ENCODE data around the gene LRP1B. TPM values are rescaled to one million over a fixed set of nuclear protein-coding genes. Genes with fewer than 3 reads are reported as not detected.

LRP1B gene
- total and polyA plus RNA-seq, 2 of the 8 experiments (the other 6 are each of a cell fraction or from before 2014, with no cell fraction given): 0.03 TPM; not detected in 1

DNA sequence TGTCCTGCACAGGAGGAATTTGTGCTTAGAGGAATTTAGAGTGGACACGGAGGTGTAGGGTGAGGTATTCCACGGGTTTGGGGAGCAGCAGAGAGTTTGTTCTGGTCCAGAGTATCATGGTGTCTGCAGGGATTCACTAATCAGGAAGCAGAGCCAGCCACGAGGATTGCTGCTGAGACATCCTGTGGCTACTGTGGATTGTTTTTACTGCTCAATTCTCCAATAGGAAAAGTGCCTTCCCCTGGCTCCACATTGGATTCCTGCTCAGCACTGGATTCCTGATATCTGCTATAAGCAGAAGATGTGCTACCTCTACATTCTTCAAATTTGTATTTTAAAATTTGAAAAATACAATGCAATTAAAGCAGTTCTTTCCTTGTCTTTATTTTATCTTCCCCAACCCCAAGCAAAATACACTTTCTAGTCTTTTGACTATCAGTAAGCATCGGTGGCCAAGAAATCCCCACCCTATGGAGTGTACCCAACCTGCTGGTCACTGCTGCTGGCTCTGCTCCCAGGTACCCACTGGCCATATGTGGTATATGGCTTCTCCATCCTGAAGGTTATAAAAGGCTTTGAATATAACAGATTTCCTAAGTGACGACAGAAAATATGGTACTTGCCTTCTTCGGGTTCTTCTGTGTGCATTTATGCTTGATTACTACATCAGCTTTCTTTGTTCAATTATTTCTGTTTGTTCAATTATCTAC, 1947.6 kb downstream of the LRP1B start:
- no peak overlapping the region for H2BK20ac ChIP-seq (ENCODE audit: low read length)
- H2AK5ac ChIP-seq (ENCODE audit: low read depth, low read length): no peak overlapping the region
- WGBS, 2 experiments (ENCODE audit: extremely low coverage in 1 of 2, insufficient coverage in 1 of 2, insufficient read length in 1 of 2, insufficient replicate concordance in 2 of 2, low coverage in 1 of 2, low lambda C conversion rate in 2 of 2, missing lambda C conversion rate in 1 of 2): 92% methylated on average over 6 of the region's 6 CpGs; no CpG with 5 or more reads in 1 of the 2 experiments
- 0 out of 2 replicates have a peak, but pooled peaks cover 1% of the 10 kb centered on the region for H3K23me2 ChIP-seq (ENCODE audit: low read depth, low read length)
- H3K9me3 ChIP-seq (ENCODE audit: insufficient read depth in 2 of 2, low read depth in 1 of 2, low read length in 1 of 2): no peaks in the 10 kb centered on the region
- H3K9ac ChIP-seq (replicated peaks in 1 of 4; ENCODE audit: extremely low read depth in 1 of 4, low read depth in 3 of 4, low read length in 3 of 4): no peak overlapping the region
- H3K79me1 ChIP-seq (ENCODE audit: low read depth, low read length): no peaks in the 10 kb centered on the region
- no peak overlapping the region for H2AFZ ChIP-seq (ENCODE audit: low read length)
- no peak overlapping the region for H2BK5ac ChIP-seq (ENCODE audit: low read depth, low read length)
- H3K23ac ChIP-seq (ENCODE audit: insufficient read length): no peak overlapping the region
- no peaks in the 10 kb centered on the region for H3K36me3 ChIP-seq (ENCODE audit: control insufficient read depth in 2 of 4, insufficient read depth in 4 of 4, low read length in 3 of 4)
- H3K56ac ChIP-seq (replicated peaks; ENCODE audit: insufficient read length, low read depth, low read length): no peak overlapping the region
- no peaks in the 10 kb centered on the region for H4K20me1 ChIP-seq (replicated peaks in 1 of 2; ENCODE audit: control insufficient read depth in 1 of 2, insufficient read depth in 2 of 2, low read length in 2 of 2)
- H2BK12ac ChIP-seq (ENCODE audit: low read depth, low read length): no peak overlapping the region
- POLR2A ChIA-PET (ENCODE audit: partially characterized antibody): no interaction called here
- H4K91ac ChIP-seq (replicated peaks; ENCODE audit: insufficient read length, low read length): no peak overlapping the region
- no peak overlapping the region for H2BK15ac ChIP-seq (ENCODE audit: low read length)
- H3K79me2 ChIP-seq (ENCODE audit: control insufficient read depth in 1 of 2, insufficient read depth in 2 of 2, low read length in 2 of 2): no peaks in the 10 kb centered on the region
- H3K4me3 ChIP-seq (ENCODE audit: extremely low read depth in 1 of 4, insufficient read depth in 2 of 4, low read depth in 3 of 4, low read length in 4 of 4): no peak overlapping the region
- H2BK120ac ChIP-seq (replicated peaks; ENCODE audit: low read depth, low read length): no peak overlapping the region
- CTCF ChIA-PET (ENCODE audit: partially characterized antibody): no interaction called here
- H4K5ac ChIP-seq (ENCODE audit: insufficient read length, low read depth, low read length): no peak overlapping the region
- H3K18ac ChIP-seq (ENCODE audit: extremely low read depth, low read length): no peak overlapping the region
- DNase-seq (ENCODE audit: low read depth in 1 of 2, low spot score in 2 of 2): no peak
- no peaks in the 10 kb centered on the region for H3K4me1 ChIP-seq (replicated peaks in 1 of 4; ENCODE audit: control insufficient read depth in 3 of 4, insufficient read depth in 4 of 4, low read length in 3 of 4)
- H3K27ac ChIP-seq (ENCODE audit: low read depth, low read length): no peak overlapping the region
- H3K27me3 ChIP-seq (replicated peaks in 1 of 4; ENCODE audit: control insufficient read depth in 3 of 4, extremely low read depth in 1 of 4, insufficient read depth in 3 of 4, low read length in 3 of 4): no peaks in the 10 kb centered on the region
- H3K4ac ChIP-seq (replicated peaks; ENCODE audit: insufficient read length, low read depth, low read length): no peak overlapping the region
- no peak overlapping the region for H3K4me2 ChIP-seq (ENCODE audit: insufficient read depth in 1 of 2, low read depth in 2 of 2, low read length in 2 of 2)
- FAIRE-seq: no peak
- H3K14ac ChIP-seq (ENCODE audit: insufficient read length): no peak overlapping the region
- no peak overlapping the region for H4K8ac ChIP-seq (ENCODE audit: extremely low read depth, insufficient read depth, low read length)
- TF ChIP-seq CREB1 (IDR thresholded peaks at IDR 0.05): no peak

All from H1 (cell line).